HG03432 (cell line): ENCODE data around the gene OGFOD1.

Experiments used
- ATAC-seq: cut with Tn5 transposase; IDR thresholded peaks from one replicate; pipeline ENCODE4 v1.9.1; 2021; ENCODE audit warnings: mild to moderate bottlenecking, moderate library complexity; ENCODE audit not compliant: unreplicated experiment

The OGFOD1 gene

DNA sequence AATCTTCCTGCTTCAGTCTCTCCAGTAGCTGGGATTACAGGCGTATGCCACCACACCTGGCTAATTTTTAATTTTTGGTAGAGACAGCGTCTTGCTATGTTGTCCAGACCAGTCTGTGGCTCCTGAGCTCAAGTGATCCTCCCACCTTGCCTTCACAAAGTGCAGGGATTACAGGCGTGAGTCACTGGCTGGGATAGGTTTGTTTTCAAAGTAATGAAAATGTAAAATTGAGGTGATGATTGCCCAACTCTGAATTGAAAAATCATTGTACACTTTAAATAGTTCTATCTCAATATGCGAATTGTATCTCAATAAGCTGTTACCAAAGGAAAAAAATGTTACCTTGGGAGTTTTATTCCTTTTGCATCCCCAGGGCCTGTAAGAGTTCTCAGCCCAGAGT is 24.8 kb upstream of the OGFOD1 start:
- ATAC-seq = no peak

DNA sequence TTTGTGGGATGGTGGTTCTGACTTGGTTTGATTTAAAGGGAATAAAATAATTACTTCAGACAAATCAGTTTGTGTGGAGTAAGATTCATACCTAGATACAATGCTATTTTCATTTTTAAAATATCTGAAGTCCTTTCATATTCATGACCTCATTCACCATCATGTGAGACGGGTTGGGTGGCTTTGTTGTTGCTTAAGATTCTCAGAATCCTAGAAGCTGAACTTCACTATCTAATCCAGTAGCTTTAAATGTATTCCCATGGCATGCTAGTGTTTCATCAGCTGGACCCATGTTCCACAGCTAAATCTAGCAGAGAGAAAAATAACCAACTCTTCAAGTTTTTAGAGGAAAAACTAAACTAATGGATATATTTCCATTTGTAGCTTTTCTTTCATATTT is 23.3 kb upstream of the OGFOD1 start:
- ATAC-seq = no peak

DNA sequence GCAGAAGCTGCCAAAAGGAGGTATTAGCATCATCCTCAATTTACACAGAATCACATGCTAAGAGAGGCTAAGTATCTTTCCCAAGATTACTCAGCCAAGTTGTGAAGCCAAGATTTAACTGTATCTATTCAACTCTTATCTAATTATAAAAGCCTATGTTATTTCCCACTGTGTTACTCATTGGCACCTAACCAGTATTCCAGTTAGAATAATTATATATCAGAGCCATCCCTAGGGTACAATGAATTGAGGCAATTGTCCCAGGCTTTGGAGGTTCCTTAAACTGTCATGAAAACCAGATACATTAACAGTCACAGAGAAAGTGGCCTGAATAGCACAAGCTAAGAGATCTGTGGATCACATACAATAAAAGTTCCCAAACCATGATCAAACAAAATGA is 15.1 kb upstream of the OGFOD1 start:
- no peak for ATAC-seq

DNA sequence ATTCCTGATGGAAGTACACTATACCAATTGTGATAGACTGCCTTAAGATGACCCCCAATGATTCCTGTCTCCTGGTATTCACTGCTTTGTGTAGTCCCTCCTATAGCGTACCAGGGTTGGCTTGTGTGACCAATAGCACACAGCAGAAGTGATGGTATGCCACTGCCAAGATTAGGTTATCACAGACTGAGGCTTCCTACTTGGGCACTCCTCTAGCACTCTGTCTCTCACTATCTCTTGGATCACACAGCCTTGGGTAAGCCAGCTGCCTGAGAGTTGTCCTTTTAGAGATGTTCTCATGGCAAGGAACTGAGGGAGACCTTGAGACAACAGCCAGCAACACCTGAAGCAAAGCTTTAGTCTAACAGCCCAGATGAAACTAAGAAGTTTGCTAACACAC is 13.3 kb upstream of the OGFOD1 start:
- no peak for ATAC-seq

DNA sequence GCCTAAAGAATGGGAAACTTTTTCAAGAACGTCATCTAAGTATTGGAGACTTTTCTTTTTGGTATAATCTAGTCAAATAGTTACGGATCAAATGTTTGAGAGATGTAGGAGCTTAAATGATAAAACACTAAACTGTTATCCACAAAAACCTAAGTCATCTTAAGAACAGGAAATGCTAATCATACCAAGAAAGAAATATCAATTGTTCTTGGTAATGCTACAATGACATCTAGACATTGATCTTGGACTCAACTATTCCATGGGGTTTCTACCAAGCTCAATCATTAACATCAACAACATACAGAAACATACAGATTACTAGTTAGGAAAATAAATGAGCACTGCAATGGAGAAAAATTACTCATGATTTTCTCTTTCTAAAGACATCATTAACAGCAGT is 4.1 kb upstream of the OGFOD1 start:
- no peak for ATAC-seq

DNA sequence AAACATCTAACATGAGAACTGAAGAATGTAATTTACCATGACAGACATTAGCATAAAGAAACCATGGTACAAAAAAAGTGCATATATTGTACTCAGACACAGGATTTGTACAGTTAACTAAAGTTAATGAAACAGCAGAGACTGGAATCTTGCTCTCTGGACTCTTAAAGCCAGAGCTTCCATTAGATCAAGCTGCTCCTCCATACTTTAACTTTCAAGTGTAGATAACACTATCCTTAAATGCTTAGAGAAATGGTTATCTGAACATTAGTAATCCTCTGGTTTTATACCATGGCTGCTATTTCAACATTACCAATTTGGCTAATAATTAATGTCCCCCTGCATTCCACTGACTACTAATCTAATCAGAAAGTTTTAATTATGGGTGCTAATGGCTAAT is 3.3 kb upstream of the OGFOD1 start:
- no peak for ATAC-seq

DNA sequence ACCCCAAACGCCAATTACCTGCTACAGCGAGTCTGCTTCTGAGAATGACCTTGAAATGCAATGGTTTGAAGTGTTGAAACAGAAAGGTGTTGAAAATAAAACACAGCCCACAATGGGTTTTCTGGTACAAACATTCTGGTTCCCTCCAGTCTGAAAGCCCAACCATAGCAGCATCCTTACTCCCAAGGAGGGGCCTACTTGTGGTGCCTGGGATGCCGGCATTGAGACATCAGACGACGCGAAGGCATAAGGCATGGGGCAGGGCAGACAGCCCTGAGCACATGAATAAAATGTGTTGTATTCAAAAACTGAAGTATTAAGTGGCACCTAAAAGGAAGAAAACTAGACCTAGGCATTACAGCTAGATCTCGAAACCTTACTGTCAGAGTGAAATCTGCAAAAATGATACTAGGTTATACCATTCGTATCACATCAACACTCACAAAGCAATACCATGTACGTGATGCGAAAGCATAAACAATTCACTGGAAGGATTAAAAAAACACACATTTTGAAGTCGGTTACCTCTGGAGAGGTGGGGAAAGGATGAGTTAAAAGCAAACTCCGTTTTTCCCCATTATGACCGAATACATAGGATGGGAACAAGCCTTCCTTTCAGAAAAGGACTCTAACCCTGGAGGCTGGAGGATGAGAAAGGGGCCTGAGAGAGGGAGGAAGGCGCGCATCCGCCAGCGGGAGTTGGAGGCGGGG is 924 bp upstream of the OGFOD1 start:
- peak; percentile 36 for ATAC-seq

DNA sequence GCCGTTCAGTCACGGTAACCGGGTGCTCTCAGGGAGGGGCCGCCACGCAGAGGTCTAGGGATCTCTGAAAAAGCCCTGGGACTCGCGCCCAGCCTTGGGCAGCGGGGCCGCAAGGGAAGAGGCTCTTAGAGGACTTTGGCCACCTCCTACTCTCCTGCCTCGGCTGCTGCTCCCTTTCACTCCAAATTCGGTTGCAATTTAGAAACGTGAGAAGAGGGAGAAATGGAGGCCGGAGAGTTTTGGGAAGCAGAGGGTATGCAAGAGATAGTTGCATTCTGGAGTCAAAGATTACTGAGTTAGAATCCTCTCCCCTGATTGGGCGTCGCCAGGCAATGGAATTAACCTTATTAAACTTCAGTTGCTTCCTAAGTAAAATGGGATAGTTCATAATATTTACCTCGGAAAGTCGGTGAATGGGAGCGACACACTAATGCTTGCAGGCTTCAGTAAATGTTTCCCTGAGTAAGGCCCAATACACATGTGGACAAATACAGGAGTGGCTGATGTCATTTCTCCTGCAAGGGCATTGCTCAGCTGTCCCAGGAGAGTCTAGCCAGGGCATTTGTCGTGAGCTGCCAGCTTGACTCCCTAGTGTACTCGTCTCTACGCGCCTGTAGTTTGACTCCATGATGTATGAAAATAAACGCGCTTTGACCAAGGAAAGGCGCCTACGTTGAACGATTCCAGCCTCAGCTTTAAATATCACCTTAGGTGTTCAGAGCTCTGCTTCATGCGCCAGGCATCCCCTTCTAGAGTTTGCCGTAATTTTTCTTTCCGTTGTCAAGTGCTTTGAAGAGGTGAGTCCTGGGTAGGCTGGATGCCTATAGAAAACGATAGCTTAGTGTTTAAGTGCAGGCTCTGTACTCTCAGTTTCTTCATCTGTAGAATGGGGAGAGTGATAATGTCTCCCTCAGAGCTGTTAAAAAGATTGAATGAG is 667 bp downstream of the OGFOD1 start:
- peak; percentile 51 for ATAC-seq

DNA sequence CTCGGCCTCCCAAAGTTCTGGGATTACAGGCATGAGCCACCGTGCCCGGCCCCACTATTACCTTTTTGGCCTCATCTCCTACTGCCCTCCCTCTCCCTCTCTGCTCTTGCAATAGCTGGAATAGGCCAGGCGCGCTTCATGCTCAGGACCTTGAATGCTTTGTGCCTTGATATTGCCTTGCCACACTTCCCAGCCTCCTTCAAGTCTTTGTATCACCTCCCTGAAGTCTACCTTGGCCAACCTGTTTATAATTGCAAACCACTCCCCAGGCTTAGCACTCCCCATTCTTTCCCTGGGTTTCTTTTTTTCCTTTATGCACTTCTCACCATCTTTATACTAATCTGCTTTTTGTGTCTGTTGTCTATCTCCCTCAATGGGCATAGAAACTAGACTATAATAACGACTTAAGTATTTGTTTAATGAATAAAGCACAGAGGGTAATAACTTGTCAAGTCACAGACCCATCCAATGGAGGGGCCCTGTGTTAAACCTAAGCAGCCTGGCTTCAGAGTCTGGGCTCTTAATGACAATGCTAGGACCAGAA is 6.6 kb downstream of the OGFOD1 start:
- ATAC-seq = no peak

DNA sequence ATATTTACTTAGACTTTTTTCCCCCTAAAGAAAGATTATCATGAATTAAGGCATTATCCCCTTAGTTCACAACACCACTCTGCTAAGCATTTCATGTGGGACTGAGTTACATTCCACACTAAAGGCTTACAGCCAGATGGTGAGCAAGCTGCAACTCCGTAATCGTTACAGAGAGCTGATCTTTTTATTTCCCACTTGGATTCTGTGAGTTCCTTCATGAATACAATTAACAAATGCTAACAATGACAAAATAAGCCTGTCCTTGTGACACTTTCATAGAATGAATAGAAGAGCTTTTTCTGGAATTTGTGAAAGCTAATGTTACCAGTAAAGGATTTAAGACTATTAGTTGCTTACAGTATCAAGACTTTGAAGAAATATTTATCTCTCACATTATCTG is 8.7 kb downstream of the OGFOD1 start:
- ATAC-seq = no peak

DNA sequence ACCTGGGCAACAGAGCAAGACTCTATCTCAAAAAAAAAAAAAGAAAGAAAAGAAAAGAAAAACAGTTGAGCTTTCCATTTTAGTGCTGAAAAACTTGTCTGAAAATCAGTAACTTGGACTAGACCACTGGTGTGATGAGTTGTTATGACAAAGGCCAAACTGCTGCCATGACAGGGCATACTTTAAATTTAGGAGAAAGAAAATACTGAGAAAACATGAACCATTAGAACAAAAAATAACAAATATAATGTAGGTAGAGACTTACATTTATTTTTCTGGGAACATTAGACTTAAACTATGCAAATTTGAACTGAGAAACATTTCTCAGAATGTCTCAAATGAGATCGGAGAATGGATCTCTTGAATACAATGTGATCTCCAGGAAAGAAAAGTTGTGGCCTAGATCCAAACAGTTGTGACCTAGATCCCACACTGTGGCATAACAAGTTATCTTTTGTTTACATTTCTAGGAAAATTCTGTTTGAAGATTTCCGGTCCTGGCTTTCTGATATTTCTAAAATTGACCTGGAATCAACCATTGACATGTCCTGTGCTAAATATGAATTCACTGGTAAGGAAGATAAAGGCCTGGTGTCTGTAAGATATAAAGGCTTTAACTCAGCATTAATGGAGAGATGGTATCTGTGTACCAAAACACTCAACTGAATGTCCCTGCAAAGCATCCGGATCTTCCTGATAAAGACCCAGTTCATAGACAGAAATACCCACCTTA is 10.9 kb downstream of the OGFOD1 start:
- ATAC-seq = no peak

DNA sequence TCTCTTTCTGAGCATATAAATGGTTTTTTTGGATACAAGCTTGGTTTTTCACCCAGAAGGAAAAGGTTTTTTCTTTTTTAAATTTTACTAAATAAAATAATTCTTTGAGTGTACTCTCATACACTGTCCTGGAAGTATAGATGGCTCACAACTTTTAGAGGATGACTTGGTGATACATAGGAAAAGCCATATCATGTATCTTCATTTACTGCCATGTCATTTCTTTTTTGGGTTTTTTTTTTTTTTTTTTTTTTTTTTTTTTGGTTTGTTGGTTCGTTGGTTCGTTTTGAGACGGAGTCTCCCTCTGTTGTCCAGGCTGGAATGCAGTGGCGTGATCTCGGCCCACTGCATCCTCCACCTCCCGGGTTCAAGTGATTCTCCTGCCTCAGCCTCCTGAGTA is 11.8 kb downstream of the OGFOD1 start:
- no peak for ATAC-seq

DNA sequence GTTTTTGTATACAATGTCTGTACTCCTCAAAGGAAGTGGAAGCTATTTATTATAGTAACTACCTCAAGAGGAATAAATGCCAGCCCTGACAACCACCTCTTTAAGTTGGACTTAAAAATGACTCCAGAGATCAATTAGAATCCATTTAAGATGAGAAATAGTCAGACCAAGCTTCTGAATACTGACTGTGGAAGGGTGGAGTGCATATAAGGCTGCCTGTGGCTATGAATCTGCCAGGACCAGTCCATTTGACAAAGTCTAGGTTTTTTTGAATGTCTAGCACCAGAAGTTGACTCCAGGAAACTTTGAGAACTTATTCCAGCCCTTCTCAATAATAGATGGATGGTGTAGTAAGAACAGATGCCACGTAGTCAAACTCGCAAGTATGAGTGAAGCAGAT is 15.0 kb downstream of the OGFOD1 start:
- no peak for ATAC-seq

DNA sequence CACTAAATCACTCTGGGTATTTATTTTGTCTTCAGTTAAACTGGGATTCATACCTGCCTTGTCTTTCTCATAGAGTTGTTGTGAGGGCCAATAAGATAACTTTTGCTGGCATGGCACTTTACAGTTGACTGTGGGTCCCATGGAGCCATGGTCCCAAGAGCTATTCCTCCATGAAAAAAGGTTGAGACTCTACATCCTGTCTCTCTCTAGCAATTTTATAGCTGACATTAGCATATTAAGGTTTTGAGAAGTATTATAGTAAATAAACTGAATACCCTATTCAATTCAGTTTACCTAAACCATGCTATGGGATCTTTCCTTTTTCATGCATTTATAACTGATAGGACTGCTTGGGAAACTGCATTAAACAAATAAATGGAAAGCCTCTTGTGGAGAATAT is 17.4 kb downstream of the OGFOD1 start:
- ATAC-seq = no peak

DNA sequence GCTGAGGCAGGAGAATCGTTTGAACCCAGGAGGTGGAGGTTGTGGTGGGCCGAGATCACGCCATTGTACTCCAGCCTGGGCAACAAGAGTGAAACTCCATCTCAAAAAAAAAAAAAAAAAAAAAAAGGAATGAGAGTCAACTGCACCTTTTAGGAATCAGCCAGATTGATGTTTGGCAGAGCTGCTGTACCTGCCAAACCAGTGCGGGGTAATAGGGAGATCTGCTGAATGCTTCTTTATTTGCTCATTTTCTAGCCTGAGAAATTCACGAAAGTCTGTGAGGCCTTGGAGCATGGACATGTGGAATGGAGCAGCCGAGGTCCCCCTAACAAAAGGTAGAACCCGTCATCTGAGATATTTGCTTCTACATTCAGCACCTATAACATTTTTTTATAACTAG is 18.4 kb downstream of the OGFOD1 start:
- ATAC-seq = no peak

DNA sequence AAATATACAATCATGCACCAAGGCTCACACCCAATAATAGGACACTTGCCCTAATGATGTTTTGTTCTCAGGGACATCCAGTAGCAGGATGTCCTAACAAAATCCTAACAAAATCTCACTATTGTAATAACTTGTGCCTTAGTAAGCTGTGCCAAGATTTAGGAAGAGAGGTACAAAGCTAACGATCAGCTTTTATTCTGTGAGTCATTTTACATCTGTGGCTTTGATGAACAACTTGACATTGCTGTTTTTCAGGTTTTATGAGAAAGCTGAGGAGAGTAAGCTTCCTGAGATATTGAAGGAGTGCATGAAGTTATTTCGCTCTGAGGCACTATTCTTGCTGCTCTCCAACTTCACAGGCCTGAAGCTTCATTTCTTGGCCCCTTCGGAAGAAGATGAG is 18.9 kb downstream of the OGFOD1 start:
- no peak for ATAC-seq

DNA sequence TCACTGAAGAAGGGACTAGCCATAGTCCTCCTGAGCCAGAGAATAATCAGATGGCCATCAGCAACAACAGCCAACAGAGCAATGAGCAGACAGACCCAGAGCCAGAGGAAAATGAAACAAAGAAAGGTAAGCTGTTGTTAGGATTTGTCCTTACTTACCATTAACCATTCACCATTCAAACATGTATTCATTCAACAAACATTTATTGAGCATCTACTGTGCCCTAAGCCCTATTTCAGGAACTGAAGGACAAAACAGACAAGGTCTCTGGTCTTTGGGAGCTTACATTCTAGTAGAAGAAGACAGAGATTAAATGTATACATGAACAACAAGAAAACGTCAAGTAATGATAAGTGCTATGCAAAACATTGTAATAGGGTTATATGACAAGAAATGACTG is 19.3 kb downstream of the OGFOD1 start:
- no peak for ATAC-seq

DNA sequence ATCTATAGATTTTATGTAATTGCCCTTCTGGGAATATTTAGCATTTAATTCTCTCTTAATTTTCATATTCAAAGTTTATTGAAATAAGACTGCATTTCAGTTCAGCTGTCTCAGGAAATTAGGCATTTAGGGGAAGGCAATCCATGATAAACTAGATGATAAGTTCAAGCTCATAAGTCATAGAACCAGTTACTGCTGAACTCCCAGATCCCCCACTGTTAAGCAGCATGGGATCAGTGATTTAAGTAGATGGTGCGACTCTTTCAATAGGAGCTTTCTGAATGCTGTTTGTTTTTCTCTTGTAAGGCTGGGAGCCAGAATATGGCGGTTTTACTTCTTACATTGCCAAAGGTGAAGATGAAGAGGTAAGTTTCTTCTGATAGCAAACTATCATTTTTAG is 23.8 kb downstream of the OGFOD1 start:
- ATAC-seq = no peak

DNA sequence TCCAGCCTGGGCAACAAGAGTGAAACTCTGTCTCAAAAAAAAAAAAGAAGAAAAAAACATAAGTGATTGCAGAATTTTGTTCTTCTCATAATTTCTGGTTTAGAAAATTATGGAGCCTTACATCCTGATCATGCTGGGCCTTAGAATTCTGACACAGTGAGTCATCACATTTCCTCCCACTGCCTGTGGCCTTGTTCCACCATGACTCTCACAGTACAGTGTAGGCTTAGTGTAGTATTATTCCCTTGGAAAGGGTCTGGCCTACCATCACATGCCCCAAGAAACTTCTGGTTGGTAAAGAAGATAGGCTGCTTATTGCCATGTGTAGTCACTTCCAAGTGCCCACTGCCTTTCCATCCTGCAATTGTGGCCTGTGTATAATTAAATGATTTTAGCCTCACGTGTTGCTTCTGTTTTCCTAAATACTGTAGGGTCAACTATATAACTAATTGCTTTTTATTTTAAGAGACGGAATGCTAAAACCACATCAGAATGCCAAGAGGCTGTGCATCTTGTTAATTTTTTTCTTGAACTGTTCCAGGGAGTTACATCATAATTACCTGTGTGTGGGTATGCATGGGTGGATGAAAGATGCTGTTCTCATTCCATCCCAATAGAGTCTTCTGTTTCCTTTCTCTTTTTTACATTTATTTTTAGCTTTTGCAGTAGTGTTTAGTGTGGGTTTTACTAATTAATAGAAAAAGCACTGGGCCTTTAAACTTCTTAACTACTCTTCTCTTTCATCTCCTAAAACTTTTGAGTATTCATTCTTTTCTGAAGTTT is 25.9 kb downstream of the OGFOD1 start:
- ATAC-seq = no peak

DNA sequence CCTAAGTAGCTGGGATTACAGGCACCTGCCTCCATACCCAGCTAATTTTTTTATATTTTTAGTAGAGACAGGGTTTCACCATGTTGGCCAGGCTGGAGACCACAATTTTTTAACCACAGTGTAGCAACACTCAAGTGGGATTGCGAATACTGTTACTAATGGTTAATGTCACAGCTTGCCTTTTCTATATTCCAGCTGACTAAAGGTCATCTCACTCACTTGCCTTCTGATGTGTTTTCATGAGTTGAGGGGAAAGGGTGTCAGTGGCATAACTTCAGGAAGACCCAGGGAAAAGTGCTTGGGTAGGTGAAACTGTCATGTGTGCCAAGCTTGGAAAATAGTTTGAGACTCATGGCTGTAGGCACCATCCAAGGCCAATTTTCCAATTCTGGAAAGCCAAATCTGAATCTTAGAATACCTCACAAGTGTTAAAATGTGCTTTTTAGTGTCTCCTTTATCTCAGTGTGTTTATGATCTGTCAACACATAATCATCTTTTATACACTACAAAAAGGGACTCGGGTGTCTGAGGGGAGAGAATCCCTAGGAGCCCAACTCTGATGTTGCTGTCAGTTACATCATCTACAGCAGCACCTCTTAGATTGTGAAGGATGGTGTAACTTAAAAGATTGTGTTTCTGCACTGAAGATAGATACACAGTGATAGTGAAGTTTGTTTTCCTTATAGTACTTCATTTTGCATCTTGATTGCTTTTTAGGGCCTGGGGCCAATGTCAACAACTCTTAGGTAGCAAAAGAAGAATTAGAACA is 27.1 kb downstream of the OGFOD1 start:
- ATAC-seq = no peak
